Measurements from ENCODE around the gene NKD2. TPM values are rescaled to one million over a fixed set of nuclear protein-coding genes. Genes with fewer than 3 reads are reported as not detected.

Gene NKD2
- total RNA-seq, 1 experiment from 2014 or later = 12.8 TPM

DNA sequence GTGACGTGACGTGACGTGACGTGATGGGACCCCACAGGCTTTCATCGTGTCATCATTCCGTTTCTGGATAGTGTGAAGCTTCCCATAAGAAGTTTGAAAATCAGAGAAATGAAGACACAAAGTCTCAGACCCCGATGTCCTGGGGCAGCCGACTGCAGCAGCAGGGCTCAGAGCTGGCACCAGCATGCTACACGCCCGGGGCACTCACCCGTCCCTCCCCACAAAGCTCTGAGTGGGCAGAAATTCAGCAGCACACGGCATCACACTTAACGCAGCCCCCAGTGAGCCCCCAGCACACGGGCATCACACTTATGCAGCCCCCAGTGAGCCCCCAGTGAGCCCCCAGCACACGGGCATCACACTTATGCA, 61.1 kb downstream of the NKD2 start:
- ATAC-seq (no peak), DNase-seq (ENCODE audit: low spot score) (no peak)
- CTCF ChIA-PET = interaction anchor here (0.6 kb wide), 1 partner anchor 37 kb away, joined by 5 read pairs; no protein-coding TSS in a partner anchor
- H3K27ac Mint-ChIP-seq = no peak overlapping the region
- POLR2A ChIA-PET = no interaction called here
- no peaks in the 10 kb centered on the region for H3K36me3 Mint-ChIP-seq
- no peak overlapping the region for H3K4me3 Mint-ChIP-seq
- no peak for TF ChIP-seq CREB1 (CRISPR knock-in tag; IDR thresholded peaks at IDR 0.05)
- TF ChIP-seq GRHL2 (CRISPR knock-in tag; IDR thresholded peaks at IDR 0.05; ENCODE audit: insufficient replicate concordance, severe bottlenecking) = no peak
- TF ChIP-seq, protein P1, sequence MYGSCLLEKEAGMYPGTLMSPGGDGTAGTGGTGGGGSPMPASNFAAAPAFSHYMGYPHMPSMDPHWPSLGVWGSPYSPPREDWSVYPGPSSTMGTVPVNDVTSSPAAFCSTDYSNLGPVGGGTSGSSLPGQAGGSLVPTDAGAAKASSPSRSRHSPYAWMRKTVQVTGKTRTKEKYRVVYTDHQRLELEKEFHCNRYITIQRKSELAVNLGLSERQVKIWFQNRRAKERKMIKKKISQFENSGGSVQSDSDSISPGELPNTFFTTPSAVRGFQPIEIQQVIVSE (CRISPR knock-in tag; IDR thresholded peaks at IDR 0.05; ENCODE audit: borderline replicate concordance) = no peak
- no peak for TF ChIP-seq ZNF396 (CRISPR knock-in tag; IDR thresholded peaks at IDR 0.05; ENCODE audit: borderline replicate concordance)
- H3K27me3 Mint-ChIP-seq (ENCODE audit: low read depth) = no peaks in the 10 kb centered on the region
- H3K9me3 Mint-ChIP-seq = no peaks in the 10 kb centered on the region
- H3K4me1 Mint-ChIP-seq = no peaks in the 10 kb centered on the region

- no peak for DNase-seq (ENCODE audit: low spot score)
These were observed 64.9 kb downstream of the NKD2 start for GRCh38 chr5:1073239-1074102.

More at GRCh38 chr5:1073239-1074102, 64.9 kb downstream of the NKD2 start:
- POLR2A ChIA-PET = no interaction called here
- no peak for ATAC-seq
- Mint-ChIP-seq H3K27ac (peak overlapping the region; percentile 97), H3K4me1 (no peaks in the 10 kb centered on the region), H3K27me3 (ENCODE audit: low read depth) (no peaks in the 10 kb centered on the region), H3K4me3 (no peak overlapping the region), H3K9me3 (no peaks in the 10 kb centered on the region), H3K36me3 (no peaks in the 10 kb centered on the region; the same call in none of the 2 replicates)
- TF ChIP-seq RELA (CRISPR knock-in tag; IDR thresholded peaks at IDR 0.05; ENCODE audit: borderline replicate concordance) = no peak
- no peak for TF ChIP-seq PRRX2 (CRISPR knock-in tag; IDR thresholded peaks at IDR 0.05)
- no peak for TF ChIP-seq HMGA2 (CRISPR knock-in tag; IDR thresholded peaks at IDR 0.05)
- TF ChIP-seq, protein P2, sequence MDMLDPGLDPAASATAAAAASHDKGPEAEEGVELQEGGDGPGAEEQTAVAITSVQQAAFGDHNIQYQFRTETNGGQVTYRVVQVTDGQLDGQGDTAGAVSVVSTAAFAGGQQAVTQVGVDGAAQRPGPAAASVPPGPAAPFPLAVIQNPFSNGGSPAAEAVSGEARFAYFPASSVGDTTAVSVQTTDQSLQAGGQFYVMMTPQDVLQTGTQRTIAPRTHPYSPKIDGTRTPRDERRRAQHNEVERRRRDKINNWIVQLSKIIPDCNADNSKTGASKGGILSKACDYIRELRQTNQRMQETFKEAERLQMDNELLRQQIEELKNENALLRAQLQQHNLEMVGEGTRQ (CRISPR knock-in tag; IDR thresholded peaks at IDR 0.05) = no peak
- no peak for TF ChIP-seq NFYB (CRISPR knock-in tag; conservative IDR thresholded peaks at IDR 0.05; ENCODE audit: low read depth)
- TF ChIP-seq ZNF317 (CRISPR knock-in tag; IDR thresholded peaks at IDR 0.05; ENCODE audit: borderline replicate concordance, low read depth) = no peak
- no peak for TF ChIP-seq IRF1 (CRISPR knock-in tag; IDR thresholded peaks at IDR 0.05)
- TF ChIP-seq, protein P3, sequence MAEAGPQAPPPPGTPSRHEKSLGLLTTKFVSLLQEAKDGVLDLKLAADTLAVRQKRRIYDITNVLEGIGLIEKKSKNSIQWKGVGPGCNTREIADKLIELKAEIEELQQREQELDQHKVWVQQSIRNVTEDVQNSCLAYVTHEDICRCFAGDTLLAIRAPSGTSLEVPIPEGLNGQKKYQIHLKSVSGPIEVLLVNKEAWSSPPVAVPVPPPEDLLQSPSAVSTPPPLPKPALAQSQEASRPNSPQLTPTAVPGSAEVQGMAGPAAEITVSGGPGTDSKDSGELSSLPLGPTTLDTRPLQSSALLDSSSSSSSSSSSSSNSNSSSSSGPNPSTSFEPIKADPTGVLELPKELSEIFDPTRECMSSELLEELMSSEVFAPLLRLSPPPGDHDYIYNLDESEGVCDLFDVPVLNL (CRISPR knock-in tag; IDR thresholded peaks at IDR 0.05; ENCODE audit: borderline replicate concordance, low read depth) = no peak
- TF ChIP-seq, protein P4, sequence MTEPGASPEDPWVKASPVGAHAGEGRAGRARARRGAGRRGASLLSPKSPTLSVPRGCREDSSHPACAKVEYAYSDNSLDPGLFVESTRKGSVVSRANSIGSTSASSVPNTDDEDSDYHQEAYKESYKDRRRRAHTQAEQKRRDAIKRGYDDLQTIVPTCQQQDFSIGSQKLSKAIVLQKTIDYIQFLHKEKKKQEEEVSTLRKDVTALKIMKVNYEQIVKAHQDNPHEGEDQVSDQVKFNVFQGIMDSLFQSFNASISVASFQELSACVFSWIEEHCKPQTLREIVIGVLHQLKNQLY (CRISPR knock-in tag; IDR thresholded peaks at IDR 0.05) = no peak
- no peak for TF ChIP-seq NR2C2 (CRISPR knock-in tag; IDR thresholded peaks at IDR 0.05)
- TF ChIP-seq ZNF219 (CRISPR knock-in tag; IDR thresholded peaks at IDR 0.05; ENCODE audit: borderline replicate concordance) = no peak
- TF ChIP-seq ZNF121 (CRISPR knock-in tag; IDR thresholded peaks at IDR 0.05) = no peak
- no peak for TF ChIP-seq ZNF425 (CRISPR knock-in tag; conservative IDR thresholded peaks at IDR 0.05)
- TF ChIP-seq ZNF416 (CRISPR knock-in tag; IDR thresholded peaks at IDR 0.05) = no peak
- CTCF ChIA-PET = interaction anchor here (0.6 kb wide), 1 partner anchor 66 kb away, joined by 3 read pairs; no protein-coding TSS in a partner anchor

Data from WTC11 (cell line).